GM18507 (cell line): ENCODE data around the gene ADAMTS8.

Experiments used
- DNase-seq: peaks from one replicate; pipeline ENCODE4 v3.0.0; 2011; ENCODE audit warnings: low read depth; ENCODE audit not compliant: insufficient read length; ENCODE audit errors: extremely low spot score
- FAIRE-seq: peaks from 2 replicates; lab custom pipeline; 2011; peaks lifted over from hg19 to GRCh38; lab: Jason Lieb, UNC

ADAMTS8 gene, protein sequence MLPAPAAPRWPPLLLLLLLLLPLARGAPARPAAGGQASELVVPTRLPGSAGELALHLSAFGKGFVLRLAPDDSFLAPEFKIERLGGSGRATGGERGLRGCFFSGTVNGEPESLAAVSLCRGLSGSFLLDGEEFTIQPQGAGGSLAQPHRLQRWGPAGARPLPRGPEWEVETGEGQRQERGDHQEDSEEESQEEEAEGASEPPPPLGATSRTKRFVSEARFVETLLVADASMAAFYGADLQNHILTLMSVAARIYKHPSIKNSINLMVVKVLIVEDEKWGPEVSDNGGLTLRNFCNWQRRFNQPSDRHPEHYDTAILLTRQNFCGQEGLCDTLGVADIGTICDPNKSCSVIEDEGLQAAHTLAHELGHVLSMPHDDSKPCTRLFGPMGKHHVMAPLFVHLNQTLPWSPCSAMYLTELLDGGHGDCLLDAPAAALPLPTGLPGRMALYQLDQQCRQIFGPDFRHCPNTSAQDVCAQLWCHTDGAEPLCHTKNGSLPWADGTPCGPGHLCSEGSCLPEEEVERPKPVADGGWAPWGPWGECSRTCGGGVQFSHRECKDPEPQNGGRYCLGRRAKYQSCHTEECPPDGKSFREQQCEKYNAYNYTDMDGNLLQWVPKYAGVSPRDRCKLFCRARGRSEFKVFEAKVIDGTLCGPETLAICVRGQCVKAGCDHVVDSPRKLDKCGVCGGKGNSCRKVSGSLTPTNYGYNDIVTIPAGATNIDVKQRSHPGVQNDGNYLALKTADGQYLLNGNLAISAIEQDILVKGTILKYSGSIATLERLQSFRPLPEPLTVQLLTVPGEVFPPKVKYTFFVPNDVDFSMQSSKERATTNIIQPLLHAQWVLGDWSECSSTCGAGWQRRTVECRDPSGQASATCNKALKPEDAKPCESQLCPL

DNA sequence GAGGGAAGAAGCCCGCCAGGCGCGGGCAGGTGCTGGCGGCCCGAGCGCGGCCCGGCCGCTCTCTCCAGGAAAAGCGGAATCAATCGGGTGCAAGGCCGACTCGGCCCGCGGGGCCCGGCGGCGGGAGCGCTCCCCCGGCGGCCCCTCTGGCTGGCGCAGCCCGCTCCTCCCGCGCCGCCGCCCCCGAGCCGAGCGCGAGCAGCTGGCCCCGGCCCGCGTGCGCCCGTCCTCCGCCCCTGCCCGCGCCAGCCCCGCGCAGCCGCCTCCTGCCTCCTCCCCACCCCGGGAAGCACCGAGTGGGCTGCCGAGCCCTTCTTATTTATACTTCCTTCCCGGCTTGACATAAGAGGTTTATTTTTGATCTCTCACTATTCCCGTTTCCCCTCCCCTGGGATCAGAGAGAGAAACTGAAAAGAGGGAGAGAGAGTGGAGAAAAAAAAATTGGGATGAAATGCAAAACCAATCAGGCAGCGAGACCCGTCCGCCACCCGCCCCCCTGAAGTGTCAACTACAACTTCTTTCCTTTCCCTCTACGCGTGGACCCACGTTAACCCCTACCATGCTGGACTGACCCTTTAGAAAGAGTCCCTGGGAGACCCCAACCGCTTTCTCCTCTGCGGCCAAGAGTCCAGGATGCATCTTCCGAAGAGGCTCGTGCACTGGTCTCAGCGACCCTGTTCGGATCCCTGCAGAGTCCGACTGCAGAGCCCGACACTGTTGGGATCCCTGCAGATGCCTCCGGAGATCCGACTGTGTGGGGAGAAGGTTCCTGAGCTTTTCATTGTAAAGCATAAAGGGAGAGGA is at the start of gene ADAMTS8:
ADAMTS8 (minus strand) TSS at position 294 of the 804 bp plus-strand sequence. CDS start 323 bp downstream, outside the sequence.
- FAIRE-seq (no peak), DNase-seq (no peak)

DNA sequence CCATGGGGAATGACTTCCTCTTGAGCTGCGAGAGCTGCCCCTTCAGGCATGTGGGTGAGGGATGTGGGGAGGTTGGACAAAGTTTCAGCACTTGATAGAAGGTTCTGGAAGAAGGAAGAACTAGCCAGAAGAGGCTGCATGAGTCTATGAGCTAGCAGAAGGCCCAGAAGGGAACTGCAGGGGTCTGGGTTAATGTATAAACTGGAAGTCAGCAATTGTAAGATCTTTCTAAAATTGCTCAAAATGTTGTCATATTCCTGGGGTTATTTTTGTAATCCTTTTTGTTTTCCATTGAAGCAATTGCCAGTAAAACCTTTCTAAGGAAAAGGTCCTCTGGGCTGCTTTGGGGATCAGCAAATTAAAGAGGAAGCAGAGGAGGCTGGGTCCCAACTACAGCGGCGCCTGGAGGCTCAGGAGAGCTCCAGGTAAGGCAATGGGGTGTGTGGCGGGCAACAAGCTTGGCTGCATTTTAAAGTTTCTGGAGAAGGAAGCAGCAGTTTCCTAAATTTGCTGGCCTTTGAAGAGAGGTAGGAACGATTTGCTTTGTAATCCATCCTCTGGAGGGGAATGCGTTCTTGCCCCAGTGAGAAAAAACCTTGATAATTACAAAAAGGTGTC is 49.3 kb upstream of the ADAMTS8 start:
- DNase-seq (no peak), FAIRE-seq (no peak)

DNA sequence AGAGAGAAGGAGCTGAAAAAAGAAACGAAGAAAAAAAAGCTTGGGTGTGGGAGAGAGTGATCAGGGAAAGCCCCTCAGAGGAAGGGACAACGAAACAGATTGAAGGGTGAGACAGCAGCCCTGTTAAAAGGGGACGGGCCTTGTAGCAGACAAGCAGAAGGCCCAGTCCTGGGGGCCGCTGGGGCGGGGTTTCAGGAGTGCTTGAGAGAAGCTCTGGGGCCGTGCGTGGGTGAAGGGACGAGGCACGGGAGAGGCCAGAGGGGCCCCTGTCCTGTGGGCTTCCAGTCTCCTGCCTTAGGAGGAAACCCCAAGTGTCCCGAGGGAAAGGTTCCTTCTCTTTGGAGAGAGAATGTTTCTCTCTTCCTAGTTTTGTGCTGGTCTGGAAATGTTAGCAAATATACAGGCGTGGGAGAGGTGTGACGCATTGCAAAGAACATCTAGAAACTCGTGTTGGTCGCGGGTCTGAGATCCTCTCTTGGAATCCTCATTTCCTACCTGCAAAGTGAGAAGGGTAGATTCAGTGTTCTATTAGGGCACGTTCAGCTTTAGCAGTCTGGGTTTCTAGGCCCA is 48.6 kb upstream of the ADAMTS8 start:
- FAIRE-seq (no peak), DNase-seq (no peak)

DNA sequence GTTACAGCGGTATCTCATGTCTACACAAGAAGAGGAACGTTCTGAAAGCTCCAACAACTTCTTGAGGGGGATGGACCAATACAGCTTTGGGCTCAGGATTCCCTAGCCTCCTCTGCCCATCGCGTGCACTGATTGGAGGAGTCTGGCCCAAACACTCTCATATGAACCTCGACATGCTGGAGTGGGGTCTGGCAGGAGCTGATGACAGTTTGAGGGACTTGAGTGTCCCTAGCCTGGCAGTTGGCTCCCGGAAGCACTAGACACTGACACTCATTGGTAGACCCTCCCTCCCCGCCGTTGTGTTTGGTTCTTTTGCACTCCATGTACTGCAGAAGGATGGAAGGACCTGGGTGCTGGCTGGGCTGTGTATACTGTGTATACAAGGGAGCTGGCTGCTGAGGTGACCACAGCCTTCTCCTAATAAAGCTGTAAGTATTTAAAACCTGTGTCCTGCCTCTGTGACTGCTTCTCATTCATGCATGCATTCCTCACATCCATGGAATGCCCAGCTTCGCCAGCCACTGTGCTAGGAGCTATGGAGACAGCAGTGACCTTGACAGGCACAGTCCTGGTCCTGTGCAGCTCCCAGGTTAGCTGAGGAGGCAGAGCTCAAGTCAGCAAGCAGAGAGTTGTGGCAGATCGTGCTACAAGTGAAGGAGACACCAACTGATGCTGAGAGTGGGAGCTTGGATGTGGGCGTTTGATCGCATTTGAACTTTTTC is 48.0 kb upstream of the ADAMTS8 start:
- FAIRE-seq, result no peak
- no peak for DNase-seq

DNA sequence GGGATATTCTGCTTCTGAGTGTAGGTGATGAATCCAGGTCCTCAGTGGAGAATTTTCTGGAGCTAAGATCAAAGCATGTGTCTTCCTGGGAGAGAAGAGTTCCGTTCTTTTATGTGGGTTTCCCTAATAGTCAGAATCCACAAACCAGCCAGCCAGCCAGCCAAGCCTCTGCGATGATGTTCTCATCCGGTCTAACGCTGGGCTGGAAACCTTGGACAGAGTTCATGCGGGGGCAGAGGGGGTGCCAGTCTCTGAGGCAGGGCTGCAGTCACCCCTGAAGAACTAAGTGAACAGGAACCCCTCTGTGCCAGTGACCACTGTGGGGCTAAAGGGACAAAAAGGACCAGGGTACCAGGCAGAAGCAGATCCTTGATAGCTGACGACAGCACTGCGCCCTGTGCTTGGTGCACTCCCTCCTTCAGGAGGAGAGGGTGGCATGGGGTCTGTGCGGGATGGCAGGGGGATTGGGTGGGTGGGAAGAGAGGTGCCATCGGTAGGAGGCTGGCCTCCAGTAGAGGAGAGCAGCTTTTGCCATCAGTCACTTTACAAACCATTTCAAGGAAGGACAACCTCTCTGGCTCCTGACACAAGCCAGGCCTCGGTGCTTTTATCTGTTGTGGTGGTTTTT is 47.1 kb upstream of the ADAMTS8 start:
- DNase-seq, result no peak
- no peak for FAIRE-seq

DNA sequence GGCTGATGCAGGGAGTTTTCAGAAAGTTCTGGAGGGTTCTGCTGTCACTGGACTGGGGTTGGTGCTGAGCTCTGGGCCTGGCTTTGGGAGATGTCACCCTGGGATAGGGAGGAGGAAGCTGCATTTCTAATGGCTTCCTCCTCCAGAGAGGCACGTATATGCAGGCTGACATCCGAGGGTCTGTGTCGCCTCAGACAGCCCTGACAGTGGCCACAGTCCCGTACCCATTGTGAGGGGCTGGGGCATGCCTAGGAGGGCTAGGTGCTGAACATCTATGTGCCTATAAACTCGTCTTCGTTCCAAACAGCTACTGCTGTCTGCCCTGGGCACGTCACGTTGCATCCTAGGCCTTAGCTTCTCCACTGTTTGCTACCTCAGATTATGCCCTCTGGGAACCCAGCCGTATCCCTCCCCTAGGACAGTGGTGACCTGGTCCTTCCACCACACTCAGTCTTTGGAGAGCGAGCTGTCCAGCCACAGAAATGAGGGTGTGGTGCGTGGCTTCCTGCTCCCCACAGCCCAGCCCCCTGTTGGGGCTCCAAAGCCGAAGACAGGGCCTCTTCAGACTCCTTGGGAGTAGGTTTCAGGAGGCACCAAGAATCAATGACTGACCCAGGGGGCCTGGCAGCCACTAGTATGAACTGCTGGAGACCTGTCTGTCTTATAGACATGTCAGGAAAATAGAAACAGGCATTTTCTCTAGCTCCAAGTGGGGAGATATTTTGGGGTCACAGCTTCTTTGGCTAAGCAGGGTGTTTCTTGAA is 46.4 kb upstream of the ADAMTS8 start:
- no peak for FAIRE-seq
- DNase-seq, result no peak

DNA sequence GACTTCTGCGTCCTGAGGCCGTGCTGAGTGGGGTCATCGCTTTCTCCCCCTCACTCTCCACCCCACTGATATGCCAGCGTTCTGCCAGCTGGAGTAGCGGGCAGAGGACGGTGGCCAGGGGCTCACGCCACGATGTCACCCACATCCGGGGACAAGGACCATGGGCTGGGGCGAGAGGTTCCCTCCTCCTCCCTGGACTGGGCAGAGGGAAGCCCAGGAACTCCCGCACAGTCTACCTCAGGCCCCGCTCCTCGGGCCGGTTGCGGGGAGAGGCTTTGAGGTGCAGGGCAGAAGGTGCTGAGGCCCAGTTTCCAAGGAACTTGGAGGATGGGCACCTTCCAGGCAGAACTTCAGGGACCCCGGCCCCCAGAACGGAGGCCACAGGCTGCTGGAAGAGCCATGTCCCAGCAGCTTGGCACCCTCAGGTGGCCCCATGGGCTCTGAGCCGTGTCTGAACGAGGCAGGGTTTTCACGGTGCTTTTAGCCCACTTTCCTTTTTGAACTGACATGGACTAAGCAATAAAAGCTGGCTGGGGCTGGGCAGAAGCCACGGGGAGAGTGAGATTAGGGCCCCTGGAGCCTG is 45.5 kb upstream of the ADAMTS8 start:
- FAIRE-seq (no peak), DNase-seq (no peak)

DNA sequence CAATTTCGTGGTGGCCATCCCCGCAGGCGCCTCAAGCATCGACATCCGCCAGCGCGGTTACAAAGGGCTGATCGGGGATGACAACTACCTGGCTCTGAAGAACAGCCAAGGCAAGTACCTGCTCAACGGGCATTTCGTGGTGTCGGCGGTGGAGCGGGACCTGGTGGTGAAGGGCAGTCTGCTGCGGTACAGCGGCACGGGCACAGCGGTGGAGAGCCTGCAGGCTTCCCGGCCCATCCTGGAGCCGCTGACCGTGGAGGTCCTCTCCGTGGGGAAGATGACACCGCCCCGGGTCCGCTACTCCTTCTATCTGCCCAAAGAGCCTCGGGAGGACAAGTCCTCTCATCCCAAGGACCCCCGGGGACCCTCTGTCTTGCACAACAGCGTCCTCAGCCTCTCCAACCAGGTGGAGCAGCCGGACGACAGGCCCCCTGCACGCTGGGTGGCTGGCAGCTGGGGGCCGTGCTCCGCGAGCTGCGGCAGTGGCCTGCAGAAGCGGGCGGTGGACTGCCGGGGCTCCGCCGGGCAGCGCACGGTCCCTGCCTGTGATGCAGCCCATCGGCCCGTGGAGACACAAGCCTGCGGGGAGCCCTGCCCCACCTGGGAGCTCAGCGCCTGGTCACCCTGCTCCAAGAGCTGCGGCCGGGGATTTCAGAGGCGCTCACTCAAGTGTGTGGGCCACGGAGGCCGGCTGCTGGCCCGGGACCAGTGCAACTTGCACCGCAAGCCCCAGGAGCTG is 44.8 kb upstream of the ADAMTS8 start:
- FAIRE-seq, result no peak
- DNase-seq, result no peak

DNA sequence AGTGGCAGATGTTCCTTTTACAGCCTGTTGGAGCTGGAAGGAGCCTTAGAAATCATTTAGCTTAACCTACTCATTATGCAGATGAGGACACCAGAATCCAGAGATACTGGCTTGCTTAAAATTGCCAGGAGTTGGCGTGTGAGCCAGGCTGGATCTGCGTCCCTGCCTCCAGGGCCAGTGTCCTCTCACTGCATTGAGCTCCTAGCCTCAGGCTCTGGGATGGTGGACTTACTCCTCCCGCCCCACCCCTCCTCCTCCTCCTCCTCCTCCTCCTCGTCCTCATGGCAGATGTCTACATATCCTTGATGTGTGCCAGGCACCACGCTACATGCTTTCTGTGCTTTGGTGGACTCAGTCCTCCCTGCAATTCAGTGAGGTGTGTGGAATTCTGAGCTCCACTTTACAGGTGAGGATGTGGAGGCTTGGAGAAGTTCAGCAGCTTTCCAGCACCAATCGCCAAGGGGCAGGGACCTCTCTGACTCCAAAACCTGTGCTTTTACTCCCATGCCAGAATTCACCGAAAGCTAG is 44.1 kb upstream of the ADAMTS8 start:
- FAIRE-seq, result no peak

DNA sequence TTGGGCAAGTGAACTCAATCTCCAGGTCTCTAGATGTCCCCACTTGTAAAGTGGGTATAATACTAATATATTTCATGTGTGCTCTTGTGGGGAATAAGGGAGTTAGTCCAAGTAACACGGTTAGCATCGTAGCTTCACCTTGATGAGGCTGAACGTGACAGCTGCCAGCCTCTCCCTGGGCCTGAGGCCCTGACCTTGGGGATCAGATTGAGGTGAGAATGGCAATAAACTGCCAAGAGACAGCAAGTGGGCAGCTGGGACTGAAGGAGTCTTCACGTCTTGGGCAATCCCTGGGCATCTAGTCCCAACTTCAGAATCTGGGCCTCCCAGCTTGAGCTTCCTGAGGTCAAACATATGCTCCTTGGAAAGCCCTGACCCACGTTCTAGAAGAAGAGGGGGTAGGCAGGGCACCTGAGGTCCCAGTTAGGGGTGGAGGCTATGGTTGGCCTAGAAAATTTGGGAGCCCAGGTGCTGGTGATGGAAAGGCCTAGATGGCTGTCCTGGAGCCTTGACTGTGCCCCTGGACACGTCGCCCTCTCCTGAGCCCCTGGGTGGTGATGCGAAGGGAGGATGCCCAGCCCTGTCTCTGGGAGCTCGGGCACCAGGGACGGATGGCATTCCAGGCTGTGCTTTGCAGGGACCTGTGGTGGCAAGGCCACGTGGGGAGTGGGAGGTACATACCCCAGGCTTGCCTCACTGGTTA is 43.5 kb upstream of the ADAMTS8 start:
- no peak for DNase-seq
- no peak for FAIRE-seq

More for the DNA sequence above, 44.1 kb upstream of the ADAMTS8 start:
- no peak for DNase-seq

DNA sequence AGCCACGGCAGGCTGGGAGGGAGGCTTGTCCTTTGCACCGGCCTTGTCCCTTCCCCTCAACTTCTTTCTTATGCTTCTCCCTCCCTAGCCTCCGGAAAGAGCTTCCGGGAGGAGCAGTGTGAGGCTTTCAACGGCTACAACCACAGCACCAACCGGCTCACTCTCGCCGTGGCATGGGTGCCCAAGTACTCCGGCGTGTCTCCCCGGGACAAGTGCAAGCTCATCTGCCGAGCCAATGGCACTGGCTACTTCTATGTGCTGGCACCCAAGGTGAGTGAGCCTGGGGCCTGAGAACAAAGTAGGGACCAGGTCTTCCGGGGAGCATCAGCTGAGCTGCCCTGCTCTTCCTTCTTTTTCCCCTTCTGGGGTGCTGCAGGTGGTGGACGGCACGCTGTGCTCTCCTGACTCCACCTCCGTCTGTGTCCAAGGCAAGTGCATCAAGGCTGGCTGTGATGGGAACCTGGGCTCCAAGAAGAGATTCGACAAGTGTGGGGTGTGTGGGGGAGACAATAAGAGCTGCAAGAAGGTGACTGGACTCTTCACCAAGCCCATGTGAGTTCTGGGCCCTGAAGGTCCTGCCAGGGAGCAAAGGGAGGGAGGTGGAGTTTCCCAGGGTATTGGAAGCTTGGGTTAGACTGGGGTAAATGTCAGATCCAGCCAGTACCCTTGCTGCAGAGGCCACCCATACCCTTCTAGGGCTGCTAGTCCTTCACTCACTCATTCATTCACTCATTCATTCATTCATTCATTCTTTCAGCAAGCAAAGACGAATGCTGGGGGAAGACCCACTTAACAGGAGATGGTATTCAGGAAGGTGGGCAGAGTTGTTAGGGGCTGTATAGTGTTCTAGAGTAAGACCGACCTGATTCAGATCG is 42.7 kb upstream of the ADAMTS8 start:
- DNase-seq (no peak), FAIRE-seq (no peak)

DNA sequence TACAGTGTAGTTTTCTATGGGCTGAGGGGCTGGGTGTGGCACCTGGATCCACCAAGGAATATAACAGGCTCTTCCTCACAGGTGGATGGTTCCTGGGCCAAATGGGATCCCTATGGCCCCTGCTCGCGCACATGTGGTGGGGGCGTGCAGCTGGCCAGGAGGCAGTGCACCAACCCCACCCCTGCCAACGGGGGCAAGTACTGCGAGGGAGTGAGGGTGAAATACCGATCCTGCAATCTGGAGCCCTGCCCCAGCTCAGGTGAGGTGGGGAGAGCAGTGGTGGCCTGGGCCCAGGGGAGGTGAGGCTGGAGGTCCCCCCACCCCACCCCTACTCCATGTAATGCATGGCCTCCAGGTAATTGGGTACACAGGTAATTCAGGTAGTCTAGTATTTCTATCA is 40.8 kb upstream of the ADAMTS8 start:
- FAIRE-seq, result no peak

DNA sequence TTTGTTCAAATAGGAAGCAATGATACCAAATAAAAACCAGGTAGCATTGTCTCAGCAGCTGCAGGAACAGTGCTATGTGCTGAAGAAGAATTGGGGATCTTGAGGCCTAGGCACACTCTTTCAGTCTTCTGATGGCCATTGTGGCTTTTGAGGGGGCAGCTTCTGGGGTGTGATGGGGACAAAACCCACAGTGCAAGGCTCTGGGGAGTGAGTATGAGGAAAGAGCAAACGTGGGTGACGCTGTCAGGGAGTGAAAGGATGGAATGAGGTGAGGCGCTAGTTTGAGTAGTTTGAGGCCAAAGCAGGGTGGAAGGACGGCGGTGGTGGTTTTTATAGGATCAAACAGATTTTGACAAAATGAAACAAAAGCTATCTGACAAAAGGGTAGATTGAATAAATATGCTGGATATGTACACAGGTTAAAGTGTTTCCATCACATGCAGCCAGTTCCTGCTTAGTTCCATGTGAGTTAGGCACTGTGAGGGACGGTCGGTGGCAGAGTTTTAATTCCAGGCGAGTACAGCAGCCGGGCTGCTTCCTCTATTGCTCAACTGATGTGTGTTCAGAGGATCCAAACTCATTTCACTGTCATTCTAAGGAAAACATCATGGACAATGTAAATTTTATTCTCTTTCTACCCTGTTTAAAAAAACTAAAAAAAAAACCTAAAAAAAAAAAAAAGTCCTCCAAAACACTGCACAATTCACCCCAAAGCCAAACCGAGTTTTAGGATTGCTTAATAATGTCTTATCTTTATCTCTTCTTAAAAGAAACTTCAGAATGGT is 38.9 kb upstream of the ADAMTS8 start:
- no peak for FAIRE-seq
- DNase-seq, result no peak

More for the DNA sequence above, 40.8 kb upstream of the ADAMTS8 start:
- no peak for DNase-seq

DNA sequence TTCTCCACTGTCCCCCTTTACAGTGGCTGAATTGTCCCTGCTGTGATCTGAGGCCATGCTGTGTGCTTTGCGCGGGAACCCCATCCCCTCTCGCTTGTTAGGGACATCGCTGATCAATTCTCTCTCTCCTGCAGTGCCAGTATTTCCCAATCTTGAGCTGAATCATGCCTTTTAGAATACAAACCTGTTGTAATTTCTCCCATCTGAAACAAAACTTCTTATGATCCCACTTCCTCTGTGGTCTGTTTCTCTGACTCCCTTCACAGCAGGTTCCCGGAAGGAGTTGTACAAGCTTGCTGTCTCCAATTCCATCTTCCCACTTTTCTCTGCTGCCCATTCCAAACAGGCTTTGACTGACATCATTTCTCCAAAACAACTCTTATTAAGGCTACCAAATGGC is 36.9 kb upstream of the ADAMTS8 start:
- DNase-seq, result no peak
- no peak for FAIRE-seq
